COLO668 (cell line): ENCODE results near the gene BDH2.

ENCODE experiments used
- DNase-seq: peaks from one replicate; lab custom pipeline; 2025; ENCODE audit not compliant: unreplicated experiment; lab: John Stamatoyannopoulos, UW

The BDH2 gene

DNA sequence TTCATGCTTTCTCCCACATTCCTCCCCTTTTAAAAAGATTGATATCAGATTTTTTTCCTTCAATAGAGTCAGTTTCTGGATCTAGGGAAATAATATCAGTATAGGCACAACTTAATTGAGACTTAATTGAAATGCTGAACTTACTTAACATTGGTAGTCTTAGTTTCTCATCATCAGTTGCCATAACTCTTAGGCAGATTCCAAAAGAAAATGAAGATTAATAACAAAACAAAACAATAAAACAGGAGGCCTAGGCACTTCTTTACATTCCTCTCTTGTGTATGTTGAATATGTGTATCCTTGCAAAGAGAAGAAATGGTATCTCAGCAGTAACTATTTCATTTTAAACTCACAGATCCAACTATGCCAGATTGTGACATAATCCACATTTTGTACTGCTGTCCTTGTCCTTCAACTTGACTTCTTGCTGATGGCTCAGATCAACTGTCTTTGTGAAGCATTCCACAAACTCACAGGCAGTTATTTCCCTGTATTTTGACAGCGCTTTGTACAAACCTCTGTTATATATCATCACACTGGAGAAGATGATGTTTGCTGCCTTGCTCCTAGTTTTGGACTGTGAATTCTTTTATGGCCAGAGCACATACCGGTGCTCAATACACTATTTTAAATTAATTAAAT, 14.0 kb downstream of the BDH2 start:
- DNase-seq: no peak

DNA sequence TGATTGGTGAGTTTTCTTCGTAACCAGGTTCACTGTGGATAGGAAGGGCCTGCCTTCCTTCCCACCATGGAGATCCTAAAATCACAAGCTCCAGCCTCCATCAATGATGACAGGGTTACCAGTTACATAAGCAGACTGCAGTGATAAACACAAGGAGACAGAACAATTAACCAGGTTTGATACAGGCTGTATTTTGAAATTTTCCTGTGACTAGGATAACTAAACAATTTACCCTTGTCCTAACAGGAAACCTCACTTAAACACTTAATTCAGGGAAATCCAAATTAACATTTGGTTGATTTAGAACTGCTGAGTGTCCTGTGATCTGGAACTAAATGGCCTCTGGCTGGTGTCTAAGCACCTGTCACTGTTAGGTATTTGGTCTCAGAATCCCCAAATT, 20.0 kb downstream of the BDH2 start:
- DNase-seq: no peak

DNA sequence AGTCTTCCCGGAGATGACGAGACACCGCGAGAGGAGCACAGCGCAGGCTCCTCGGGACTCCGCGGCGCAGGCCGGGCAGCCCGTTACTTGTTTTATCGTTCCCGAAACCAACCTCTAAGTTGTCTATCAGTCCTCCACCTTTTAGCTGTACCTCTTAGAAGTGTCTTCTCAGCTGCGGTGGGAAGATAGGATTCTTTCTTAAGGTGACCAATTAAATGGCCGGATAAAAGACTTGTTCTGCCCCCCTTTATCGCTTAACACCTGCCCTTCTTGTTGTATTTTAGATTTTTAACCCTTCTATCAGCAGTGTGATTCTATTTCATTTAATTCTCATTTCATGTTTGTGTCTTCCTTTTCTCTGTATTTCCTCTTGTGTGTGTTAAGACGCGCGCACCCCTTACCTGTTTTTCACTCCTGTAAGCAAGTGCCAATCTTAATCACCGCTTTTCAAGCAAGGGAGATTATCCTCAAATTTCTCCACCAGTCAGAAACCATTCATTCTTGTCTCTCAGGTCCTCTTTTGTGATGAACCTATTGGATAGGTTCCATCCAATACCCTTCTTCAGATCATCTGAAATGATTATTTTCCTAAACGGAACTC, 22.8 kb downstream of the BDH2 start, which contains the start of gene SLC9B2:
Gene SLC9B2, minus strand, starts transcription at position 15 of the 601 bp plus-strand sequence. CDS start 9,211 bp downstream, outside the sequence.
- DNase-seq: no peak

DNA sequence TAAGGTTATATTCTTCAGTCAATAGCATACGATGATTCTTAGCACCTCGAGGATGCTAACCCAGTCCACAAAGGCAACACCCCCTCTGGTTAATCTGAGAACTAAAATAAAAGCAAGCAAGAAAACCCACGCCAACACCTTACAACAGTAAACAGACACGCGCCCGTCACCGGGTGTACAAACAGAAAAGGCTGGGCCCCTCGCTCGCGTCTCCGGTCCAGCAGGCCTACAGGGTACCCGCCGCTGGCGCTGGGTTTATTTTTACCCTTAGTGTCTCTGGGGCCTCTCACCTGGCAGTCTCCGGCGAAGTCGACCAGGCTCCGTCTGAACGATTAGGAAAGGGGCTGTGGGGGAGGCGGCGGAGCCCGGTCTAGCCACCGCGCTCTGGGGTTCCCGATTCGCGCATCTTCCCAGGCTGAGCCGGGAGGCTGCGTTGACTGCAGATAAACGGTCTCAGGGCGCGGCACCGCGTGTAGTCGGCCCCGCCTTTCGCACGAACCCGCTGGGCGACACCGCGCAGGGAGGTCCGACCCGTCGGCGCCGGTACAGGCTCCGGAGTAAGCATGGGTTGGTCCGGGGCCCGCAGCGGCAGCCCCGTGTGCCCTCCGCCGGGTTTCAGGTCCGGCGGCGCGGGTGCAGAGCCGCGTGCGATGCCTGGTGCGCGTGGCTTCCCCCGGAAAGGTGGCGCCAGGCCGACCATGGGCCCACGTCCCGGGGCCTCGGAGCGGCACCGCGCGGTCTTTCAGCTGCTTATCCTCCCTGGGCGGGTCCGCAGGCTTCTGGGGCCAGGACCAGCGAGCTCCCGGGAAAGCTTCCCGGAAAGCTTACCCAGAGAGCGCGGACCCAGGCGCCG, 23.5 kb downstream of the BDH2 start:
- peak; percentile 84 for DNase-seq

DNA sequence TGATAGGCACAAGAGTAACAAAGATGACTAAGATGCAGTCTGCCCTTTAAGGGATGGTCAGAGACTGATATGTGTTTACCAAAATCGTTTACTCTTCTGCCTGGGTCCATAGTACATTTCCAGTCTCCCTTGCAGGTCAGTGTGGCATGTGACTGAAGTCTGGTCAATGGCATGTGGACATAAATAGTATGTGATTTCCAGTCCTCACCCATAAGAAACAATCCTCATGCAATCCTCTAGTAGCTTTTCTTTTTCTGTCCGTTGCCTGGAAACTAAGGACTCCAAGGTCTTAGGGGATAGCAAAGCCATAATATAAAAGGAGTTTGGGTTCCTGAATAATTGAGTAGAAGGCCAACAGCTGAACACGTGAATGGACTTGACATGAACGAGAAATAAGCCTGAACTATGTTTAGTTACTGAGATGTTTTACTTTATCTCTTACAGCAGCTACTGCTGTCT, 24.2 kb downstream of the BDH2 start:
- no peak for DNase-seq

DNA sequence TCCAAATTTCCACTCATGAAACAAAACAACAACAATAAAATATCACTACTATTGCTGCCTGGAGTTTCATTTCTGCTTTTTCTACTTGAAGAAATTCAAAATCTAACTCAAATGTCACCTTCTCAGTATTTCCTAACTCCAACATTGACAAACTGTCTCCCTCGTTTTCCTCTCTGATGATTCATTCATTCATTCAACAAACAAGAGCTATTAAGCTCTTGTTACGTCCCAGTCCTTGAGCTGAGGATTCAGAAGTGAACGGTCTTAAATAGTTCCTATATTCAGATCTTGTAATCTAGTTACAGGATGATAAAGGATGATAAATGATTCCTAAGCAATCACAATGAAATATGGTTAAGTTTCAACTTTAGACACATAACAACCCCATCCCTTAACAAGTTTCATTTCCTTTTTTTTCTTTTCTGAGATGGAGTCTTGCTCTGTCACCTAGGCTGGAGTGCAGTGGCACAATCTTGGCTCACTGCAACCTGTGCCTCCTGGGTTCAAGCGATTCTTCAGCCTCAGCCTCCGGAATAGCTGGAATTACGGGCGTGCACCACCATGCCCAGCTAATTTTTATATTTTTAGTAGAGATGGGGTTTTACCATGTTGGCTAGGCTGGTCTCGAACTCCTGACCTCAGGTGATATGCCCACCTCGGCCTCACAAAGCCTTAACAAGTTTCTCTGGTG, 24.7 kb downstream of the BDH2 start:
- DNase-seq: no peak

DNA sequence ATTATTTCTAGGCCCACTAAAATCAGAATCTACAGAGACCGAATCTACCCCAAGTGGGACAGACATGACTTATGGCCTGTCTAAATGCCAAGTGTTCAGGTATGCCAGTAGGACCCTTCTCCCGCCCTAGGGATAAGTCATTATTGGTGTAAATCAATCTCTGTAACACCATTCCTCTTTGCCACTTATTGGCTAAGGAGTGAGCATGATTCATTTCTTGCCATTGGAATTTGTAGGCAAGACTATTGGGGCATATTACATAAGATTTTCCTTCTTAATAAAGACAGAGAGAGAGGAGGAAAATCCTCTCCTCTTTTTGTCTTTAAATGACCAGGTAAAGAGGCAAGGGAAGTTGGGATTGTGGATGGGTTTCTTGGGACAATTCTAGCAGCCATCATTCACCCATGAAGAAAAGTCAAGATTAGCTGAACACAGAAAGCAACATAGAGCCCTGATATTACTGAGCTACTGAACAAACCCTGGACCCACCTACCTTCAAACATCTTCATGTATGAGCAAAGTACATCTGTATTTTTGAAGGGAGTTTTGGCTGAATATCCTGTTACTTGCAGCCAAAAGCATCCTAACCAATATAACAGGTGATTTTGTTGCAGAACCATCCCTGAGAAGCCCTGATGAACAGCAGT, 25.7 kb downstream of the BDH2 start:
- DNase-seq: no peak

DNA sequence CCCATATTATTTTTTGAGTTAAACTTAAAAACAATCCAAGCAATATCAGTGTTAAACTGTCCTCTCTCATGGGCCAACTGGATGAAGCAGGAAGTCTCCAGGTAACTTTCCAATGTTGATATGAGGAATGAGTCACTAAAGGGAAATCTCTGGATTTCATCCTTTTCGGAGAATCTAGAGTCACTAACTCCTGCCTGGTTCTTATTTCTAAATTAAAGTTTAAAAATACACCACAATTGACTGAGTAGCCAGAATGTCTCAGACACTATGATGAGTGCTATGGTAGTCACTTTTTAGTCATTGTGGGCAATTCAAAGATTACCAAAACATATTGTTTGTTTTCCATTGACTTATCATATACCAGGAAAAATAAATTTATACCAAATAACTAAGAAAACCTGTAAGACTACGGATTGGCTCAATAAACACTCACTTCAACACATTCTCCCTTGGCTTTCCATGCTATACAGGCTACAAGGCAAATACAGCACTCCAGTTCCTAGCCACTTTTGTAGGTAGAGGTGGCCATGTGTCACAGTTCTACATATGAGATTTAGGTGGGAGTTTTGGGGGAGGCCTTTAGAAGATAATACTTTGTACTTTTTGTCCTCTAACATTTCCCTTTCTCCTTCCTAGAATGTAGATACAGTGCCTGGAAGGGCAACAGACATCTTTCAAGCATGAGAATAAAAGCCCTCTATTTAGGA, 31.6 kb downstream of the BDH2 start:
- no peak for DNase-seq

DNA sequence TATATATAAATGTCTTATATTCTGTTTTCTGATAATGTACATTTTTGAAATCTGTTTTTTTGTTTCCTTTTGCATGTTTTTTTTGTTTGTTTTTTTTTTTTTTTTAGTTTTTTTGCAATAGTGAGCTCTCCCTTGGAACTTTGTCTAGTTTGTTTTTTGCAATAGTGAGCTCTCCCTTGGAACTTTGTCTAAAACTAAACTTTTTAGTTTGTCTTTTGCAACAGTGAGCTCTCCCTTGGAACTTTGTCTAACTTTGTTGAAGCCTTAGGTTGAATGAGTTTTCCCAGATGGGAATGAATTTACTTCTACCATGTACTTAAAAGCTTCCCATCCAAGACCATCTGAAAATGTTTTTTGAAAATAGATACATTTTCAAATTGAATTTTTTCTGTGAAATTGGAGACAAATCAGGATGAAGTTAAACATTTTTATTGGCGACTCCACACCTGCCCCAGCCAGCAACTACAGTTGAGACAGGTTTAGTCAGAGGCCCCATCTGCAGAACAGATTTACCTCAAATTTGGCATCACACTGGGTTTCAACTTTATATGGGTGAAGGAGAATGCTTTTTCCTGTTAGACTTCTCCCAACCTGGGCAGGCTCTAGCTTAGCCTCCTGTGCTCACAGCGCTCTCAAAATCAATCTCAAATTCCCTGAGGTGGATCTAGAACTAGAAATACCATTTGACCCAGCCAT, 39.0 kb downstream of the BDH2 start:
- DNase-seq: no peak

DNA sequence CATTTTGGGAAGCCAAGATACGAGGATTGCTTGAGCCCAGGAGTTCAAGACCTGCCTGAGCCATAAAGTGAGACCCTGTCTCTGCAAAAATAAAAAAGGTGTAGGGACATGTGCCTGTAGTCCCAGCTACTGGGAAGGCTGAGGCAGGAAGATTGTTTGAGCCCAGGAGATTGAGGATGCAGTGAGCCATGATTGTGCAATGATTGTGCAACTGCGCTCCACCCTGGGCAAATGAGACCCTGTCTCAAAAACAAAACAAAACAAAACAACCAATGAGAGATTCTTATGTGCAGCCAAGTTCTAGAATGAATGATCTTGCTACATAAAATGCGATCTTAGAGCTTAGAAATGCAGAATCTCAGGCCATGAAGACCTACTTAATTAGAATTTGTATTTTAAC, 45.6 kb downstream of the BDH2 start:
- no peak for DNase-seq

DNA sequence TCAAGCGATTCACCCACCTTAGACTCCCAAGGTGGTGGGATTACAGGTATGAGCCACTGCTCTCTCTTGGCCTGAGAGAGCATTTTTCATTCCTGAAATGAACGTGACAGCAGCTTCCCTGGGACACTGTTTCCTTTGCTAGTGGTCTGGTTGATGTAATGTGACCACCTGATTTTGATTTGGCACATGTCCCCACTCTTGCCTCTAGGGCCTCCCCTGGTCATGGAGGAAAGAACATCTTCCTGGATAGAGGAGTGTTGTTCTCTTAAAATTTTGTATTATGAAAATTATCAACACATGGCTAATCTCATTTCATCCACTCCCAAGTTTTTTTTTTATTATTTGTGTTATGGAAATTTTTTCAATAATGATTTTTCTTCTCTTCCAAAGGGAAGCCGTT, 46.9 kb downstream of the BDH2 start:
- DNase-seq: no peak

DNA sequence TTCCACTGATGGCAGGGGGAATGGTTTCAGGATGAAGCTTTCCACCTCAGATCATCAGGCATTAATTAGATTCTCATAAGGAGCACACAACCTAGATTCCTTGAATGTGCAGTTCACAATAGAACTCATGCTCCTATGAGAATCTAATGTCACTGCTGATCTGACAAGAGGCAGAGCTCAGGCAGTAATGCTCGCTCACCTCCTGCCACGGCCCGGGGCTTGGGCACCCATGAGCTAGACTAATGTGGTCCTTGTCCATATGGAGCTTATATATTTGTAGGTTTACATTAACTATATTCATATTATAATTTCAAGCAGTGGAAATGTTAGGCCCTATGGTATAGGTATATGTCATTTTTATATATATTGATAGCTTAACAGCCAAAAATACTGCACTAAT, 47.5 kb downstream of the BDH2 start:
- DNase-seq: no peak

DNA sequence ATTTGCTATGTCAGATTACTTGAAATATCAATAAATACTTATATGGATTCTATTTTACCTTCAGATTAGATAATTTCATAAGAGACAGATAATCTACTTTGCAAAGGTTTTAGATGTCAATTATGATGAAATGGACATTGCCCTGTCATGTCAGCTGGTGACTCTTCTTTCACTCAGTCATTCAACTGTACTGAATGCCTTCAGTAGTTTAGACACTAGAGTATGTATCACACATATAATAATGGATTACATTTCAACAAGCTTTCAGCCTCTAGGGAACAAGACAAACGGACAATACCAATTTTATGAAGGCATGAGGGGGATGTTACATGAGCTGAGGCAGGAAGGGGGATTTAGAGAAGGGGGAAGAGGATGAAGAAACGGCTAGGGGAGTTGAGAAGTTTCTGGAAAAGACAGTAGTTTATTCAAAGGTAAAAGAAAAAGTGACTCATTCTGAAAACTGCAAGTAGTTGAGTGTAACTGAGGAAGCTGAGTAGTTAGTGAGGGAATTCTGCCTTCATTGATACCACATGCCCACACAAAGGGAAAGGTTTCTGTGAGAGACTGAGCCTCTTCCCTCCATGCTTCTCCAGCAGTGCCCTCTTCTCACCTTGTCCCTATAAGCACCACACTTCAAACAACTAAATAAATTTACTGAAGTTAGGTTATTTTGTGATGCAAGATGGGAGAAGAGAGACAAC, 48.7 kb downstream of the BDH2 start:
- DNase-seq: no peak

DNA sequence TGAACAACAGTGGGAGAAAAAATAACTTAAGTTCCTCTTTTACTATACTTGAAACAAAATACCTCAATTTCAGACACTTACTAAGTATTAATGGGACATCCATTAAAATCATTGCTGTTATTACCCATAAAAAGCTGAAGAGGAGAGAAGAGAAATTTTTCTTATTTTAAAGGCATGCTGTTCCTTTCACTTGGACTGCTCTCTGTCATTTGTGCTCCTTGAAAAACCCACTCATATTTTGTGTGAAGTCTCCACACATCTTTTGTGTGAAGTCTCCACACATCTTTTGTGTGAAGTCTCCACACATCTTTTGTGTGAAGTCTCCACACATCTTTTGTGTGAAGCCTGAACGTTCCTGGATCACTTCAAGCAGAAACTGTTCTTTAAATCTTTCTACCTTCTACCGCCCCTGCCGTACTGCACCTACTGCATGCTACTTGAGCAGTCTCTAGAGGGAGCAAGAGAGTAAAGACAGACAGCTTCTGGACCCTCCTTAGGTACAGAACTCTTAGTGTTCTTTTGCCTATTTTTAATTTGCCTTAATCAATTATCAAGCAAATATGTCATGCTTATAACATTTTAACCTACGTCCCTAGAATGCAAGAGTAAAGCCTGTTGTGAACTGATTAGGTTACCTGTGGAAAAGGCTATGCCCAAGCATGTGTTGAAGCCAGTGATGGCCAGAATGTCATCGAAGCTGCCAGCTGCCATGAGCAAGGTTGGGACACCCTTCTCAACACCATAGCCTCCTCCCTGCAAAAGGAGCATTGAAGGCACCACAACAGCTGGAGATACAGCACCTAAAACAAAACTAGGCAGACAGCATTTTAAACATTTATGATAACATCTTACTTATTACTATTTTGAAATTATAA, 53.0 kb downstream of the BDH2 start:
- peak; percentile 13 for DNase-seq

DNA sequence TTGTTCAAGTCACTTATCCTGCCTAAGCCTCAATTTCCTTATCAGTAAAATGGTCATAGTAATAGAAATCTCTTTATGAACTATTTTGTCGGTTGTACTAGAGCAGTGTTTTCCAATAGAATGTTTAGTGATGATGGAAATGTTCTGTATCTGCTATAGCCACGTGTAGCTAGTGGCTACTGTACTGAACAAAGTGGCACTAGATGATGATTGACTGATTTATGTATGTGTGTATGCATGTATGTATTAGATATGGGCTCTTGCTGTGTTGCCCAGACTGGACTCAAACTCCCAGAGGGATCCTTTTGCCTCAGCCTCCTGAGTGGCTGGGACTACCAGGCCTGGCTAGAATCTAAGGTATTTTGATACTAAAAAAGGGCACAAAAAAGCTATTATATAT, 55.5 kb downstream of the BDH2 start:
- DNase-seq: no peak

DNA sequence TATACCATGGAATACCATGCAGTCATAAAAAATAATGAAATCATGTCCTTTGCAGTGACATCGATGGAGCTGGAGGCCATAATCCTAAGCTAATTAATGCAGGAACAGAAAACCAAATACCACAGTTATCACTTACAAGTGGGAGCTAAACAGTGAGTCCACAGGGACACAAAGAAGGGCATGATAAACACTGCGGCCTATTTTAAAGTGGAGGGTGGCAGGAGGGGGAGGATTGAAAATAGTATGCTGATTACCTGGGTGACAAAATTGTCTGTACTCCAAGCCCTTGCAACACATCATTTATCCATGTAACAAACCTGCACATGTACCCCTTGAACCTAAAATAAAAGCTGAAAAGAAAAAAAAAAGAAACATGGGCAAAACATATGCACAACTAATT, 63.5 kb downstream of the BDH2 start:
- no peak for DNase-seq

DNA sequence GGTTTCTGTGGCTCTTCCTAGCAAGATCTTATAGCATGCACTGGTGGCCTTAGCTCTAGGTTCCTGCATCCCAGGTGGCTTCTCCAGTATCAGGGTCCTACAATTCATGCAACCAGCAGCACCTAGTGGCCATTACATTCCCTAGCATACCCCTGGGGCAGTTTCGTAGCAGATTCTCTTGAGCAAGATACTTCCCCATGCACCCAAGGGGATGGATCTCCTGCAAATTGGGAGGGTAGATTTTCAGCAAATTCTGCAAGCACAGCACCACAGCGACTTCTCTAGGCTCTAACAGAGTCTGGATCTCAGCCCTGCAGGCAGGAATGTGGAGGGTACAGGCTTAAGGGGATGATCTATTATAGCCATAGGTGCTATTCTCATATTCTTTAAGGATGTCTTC, 67.1 kb downstream of the BDH2 start:
- DNase-seq: peak; percentile 20

DNA sequence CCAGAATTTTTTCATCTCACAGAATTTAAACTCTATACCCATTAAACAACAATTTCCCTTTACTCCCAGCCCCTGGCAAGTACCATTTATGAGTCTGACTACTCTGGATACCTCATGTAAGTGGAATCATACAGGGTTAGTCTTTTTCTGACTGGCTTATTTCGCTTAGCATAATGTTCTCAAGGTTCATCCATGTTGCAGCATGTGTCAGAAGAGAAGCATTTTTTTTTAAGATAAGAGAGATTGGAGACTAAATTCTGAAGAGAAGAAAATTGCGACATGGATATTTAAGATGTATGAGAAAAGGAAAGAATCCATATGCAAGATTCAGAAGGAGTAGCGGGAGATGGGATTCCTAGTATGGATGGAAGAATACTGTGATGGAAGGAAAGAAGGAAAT, 68.8 kb downstream of the BDH2 start:
- DNase-seq: no peak
